GM12873 (cell line): ENCODE data around the gene HAUS7.

Experiments
- TF ChIP-seq, protein P1 (sequence below): IDR thresholded peaks from 2 replicates; pipeline ENCODE4 v1.5.1; 2012; ENCODE audit warnings: low read depth, mild to moderate bottlenecking, moderate library complexity, low read length, control low read depth; ENCODE audit not compliant: insufficient read depth; ENCODE audit errors: missing control alignments

Gene HAUS7

GRCh38 chrX:153465691-153466380 is 4.5 kb downstream of the HAUS7 start:
- TF ChIP-seq, protein P1, sequence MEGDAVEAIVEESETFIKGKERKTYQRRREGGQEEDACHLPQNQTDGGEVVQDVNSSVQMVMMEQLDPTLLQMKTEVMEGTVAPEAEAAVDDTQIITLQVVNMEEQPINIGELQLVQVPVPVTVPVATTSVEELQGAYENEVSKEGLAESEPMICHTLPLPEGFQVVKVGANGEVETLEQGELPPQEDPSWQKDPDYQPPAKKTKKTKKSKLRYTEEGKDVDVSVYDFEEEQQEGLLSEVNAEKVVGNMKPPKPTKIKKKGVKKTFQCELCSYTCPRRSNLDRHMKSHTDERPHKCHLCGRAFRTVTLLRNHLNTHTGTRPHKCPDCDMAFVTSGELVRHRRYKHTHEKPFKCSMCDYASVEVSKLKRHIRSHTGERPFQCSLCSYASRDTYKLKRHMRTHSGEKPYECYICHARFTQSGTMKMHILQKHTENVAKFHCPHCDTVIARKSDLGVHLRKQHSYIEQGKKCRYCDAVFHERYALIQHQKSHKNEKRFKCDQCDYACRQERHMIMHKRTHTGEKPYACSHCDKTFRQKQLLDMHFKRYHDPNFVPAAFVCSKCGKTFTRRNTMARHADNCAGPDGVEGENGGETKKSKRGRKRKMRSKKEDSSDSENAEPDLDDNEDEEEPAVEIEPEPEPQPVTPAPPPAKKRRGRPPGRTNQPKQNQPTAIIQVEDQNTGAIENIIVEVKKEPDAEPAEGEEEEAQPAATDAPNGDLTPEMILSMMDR, result no peak

GRCh38 chrX:153464116-153464515 is 6.3 kb downstream of the HAUS7 start:
- TF ChIP-seq, protein P1, result no peak

DNA sequence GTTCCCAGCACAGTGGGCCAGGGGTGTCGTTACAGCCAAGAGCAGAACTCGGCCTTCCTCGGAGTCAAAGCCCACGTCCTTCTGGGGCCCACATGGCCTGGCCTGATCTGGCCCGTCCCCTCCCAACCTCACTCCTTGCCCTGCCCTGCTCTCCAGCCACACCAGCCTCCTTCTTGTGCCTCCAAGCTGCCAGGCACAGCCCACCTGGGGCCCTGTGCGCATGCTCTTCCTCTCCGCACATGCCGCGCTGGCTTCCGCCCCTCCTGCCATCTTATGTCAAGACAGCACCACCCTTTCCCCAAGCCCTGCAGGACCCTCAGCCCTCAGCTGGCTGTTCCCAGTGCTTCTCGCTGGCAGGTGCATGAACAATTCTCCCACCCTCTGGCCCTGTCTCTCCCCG is 6.8 kb downstream of the HAUS7 start:
- TF ChIP-seq, protein P1, result no peak

- TF ChIP-seq, protein P1, result no peak
These were observed 7.3 kb downstream of the HAUS7 start for GRCh38 chrX:153463031-153463430.

GRCh38 chrX:153462291-153462690 is 8.1 kb downstream of the HAUS7 start:
- TF ChIP-seq, protein P1, result no peak

- TF ChIP-seq, protein P1, result peak; percentile 78
These were observed 9.6 kb downstream of the HAUS7 start for GRCh38 chrX:153460826-153461225.

DNA sequence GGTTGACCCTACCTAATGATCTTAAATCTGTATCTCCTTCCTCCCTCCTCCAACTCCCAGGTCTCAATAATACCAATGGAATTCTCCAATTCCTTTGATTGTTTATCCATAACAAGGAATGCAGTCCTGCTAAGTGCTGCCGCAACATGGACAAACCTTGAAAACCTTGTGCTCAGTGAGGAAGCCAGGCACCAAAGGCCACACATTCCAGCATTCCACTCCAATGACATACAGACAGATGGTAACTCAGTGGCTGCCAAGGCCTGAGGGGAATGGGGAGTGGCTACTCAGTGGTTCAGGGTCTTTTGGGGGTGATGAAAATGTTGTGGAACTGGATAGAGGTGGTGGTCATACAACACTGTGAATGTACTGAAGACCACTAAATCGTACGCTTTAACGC is 10.4 kb downstream of the HAUS7 start:
- TF ChIP-seq, protein P1, result no peak

DNA sequence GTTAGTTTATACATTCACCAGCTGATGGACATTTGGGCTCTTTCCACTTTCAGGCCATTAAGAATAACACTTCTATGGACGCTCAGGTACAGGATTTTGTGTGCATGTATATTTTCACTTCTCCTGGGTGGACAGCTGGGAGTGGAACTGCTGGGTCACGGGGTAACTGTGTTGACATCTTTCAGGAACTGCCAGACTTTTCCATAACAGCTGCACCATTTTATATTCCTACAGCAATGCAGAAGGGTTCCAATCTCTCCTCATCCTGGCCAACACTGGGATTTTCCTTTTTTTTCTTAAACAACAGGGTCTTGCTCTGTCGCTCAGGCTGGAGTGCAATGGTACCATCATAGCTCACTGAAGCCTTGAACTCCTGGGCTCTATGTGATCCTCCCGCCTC is 11.9 kb downstream of the HAUS7 start:
- TF ChIP-seq, protein P1, result no peak
